Eye (tissue), 1 donor: ENCODE data around the gene RAB37.

Experiments
- DNase-seq: peaks from one replicate; pipeline ENCODE4 v3.0.0-alpha.2; 2015

The RAB37 gene

DNA sequence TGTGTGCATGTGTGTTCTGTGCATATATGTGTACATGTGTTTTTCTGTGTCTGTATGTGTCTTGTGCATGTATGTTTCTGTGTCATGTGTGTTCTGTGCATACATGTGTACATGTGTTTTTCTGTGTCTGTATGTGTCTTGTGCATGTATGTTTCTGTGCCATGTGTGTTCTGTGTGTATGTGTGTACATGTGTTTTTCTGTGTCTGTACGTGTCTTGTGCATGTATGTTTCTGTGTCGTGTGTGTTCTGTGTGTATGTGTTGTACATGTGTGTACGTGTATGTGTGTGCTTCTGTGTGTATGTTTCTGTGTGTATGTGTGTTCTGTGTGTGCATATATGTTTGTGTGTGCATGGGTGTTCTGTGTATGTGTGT, 8.4 kb upstream of the RAB37 start:
- DNase-seq: no peak

DNA sequence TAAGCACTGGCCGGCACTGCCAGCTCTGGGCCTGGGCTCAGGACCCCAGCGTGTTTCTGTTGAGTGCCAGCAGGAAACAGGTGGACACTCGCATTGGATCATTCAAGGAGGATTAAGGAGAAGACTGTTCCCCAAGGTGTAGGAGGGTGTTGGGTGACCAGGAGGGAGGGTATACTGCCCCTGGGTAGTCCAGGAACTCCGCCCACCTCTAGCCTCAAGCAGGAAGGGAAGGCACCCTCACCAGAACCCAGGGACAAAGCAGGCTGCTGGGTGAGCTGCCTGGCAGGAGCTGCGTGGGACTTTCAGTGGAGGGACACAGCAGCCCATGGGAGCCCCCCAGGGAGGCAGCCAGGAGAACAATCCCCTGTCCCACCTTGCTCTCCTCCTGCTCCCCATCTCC, 7.7 kb upstream of the RAB37 start:
- DNase-seq: no peak

GRCh38 chr17:74729866-74730265, 7.2 kb upstream of the RAB37 start:
- DNase-seq: no peak

DNA sequence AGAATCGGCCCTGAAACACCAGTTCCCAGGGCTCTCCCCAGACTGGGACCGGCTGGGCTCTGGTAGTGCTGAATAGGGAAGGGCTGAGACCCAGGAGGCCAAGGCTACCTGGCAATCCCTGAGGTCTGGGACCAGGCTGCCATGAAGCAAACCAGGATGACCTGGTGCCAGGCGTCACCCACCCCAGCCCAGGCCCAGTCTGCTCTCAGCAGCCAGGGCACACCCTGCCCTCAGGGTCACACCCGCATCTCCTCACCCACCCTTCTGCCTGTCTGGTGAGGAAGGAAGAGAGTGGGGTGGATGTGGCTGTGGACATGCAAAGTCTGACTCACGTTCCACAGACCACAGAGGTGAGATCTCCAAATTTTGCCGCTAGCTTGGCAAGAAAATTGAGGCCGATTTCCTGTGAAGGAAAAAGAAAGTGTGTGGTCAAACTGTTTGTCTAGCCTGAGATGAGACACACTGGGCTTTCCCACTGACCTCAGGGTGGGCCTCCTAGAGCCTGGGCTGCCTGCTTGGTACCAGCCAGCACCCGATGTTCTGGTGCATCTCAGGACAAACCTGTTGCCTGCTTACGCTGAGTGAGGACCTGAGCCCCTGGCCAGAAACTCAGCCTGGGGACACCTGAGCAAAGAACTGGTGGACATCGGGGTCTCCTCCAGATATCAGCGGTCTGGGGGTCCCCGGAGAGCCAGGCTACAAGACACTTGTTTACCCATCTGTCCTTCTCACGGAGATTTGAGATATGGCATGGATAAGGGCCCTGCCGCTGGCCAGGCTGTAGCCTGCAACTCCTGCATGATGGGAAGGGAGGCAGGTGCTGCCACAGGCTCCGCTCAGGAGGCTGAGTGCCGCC, 6.3 kb upstream of the RAB37 start:
- no peak for DNase-seq

- DNase-seq: no peak
These were observed 5.8 kb upstream of the RAB37 start for GRCh38 chr17:74731347-74731605.

GRCh38 chr17:74732042-74732867, 4.8 kb upstream of the RAB37 start:
- no peak for DNase-seq

GRCh38 chr17:74733365-74734122, 3.5 kb upstream of the RAB37 start:
- DNase-seq: no peak

GRCh38 chr17:74734256-74734655, 2.8 kb upstream of the RAB37 start:
- DNase-seq: no peak

- no peak for DNase-seq
These were observed 419 bp downstream of the RAB37 start for GRCh38 chr17:74737299-74738050.

DNA sequence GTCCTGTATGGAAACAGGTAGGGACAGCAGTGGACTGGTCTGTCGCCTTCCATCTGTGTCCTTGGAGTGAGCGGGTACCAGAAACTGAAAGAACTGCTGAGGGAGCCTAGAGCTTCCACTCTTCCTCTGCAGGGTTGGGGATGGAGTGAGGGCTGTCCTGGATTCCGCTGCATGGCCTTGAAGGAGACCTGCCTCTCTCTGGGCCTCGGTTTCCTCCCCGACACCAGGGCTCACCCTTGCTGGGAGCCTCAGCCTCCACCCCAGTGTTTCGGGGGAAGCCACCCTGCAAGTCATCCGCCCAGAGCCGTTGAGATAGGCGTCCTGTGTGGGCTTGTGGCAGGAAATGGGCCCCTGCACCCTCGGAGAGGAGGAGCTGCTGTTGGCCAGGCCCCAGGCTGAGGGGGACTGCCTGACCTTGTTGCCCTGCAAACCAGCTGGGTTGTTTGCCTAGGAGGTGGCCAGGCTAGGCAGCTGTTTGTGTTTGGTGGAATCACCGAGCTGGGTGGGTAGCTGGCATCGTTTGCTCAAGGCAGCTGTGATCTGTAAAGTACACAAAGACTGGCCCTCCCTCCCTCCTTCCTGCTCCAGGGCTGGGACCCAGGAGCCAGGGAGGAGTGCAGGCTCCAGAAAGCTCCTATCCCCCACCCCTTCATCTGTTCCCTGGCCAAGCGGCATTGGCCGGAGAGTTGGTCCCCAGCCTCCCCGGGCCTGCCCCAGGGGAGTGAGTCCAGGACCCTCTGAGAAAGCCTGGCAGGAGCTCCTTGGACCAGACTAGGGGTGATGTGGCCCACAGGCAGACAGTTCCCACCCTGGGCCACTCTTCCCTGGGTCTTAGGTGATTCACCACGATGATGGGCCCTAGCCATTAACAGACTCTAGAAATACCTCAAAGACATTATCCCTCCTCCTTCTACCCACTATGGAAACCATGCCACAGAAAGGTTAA, 1.3 kb downstream of the RAB37 start:
- no peak for DNase-seq

DNA sequence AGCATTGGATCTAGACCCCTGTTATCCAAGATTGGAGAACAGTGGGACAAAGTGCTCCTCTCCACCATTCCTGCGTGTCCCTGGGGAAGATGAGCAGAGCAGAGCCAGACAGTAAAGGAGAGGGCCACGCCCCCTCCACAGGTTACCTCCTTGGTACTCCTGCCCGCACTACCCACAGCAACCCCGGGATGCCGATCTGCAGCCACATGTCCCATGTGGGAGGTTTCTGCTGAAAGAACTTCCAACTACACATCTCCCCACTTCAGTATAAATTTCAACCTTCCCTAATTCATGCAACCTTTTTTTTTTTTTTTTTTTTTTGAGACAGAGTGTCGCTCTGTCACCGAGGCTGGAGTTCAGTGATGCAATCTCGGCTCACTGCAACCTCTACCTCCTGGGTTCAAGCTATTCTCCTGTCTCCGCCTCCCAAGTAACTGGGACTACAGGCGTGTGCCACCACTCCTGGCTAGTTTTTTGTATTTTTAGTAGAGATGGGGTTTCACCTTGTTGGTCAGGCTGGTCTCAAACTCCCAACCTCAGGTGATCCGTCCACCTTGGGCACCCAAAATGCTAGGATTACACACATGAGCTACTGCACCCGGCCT, 2.3 kb downstream of the RAB37 start:
- DNase-seq: no peak

- no peak for DNase-seq
These were observed 3.1 kb downstream of the RAB37 start for GRCh38 chr17:74740173-74740572.

GRCh38 chr17:74740641-74741387, 3.8 kb downstream of the RAB37 start:
- no peak for DNase-seq

DNA sequence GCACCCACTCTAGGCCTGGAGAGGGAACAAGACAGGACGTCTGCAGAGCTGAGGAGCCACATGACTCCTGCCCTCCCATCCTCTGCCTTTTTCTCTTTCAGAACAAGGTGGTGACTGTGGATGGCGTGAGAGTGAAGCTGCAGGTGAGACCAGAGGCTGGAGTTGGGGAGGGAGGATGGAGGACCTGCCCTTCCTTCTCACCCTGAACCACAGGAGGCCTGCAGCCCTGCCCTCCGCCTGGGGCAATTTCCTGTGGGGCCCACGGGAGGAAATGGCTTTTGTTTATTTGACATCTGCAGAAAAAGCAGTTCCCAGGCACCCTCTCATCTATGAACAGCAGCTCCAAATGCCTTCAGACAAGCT, 5.1 kb downstream of the RAB37 start:
- DNase-seq: no peak

DNA sequence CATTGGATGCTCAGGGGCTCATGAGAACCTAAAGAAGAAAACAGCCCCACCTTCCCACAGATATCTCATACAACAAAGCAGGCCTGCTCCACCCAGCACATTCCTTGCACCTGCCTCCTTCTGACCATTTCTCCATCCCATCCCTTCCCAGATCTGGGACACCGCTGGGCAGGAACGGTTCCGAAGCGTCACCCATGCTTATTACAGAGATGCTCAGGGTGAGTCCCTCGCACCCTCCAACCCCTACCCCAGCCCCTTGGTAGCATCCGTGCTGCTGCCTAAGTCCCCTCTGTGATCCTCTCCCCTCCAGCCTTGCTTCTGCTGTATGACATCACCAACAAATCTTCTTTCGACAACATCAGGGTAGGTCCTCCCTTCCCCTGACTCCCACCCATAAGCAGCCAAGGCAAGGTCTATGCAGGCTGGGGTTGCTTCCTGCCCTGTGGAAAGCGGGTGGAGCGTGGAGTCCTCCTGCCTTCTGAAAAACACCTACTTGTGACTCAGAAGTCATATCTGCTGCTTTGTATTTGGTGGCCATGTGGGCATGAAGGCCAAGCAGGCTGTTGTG, 6.0 kb downstream of the RAB37 start:
- no peak for DNase-seq

GRCh38 chr17:74743755-74744154, 6.7 kb downstream of the RAB37 start:
- DNase-seq: no peak

GRCh38 chr17:74744349-74744713, 7.3 kb downstream of the RAB37 start:
- no peak for DNase-seq

- peak; percentile 82 for DNase-seq
These were observed 7.9 kb downstream of the RAB37 start for GRCh38 chr17:74744714-74745547.

DNA sequence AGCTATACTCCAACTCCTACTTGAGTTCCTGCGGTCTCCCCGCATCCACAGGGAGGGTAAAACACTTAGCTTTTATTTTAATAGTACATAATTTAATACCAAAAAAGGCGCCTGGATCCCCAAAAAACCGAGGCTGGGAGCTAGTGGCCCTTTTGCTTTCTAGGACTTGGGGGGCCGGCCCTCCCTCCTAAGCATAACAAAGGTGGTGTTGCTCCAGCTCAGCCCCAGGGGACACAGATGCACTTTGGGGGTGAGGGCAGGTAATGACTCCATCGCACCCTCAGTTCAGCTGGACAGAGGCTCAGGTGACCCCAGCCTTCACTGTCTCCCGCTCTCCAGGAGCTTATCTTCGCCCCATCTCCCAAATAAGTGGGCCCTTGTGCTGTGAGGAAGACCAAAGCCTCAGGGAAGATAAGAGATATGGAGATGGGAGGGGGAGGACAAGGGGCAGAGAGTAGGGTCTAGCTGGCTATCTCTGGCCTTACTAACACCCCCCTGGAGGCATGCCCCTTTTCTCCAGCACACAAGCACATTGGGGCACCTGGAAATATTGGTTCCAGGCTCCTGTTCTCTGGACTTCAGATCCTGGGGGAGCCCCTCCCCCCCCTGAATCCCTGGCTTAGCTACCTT, 8.6 kb downstream of the RAB37 start:
- no peak for DNase-seq
